ENCODE results near the gene ALOX12.

Gene ALOX12

DNA sequence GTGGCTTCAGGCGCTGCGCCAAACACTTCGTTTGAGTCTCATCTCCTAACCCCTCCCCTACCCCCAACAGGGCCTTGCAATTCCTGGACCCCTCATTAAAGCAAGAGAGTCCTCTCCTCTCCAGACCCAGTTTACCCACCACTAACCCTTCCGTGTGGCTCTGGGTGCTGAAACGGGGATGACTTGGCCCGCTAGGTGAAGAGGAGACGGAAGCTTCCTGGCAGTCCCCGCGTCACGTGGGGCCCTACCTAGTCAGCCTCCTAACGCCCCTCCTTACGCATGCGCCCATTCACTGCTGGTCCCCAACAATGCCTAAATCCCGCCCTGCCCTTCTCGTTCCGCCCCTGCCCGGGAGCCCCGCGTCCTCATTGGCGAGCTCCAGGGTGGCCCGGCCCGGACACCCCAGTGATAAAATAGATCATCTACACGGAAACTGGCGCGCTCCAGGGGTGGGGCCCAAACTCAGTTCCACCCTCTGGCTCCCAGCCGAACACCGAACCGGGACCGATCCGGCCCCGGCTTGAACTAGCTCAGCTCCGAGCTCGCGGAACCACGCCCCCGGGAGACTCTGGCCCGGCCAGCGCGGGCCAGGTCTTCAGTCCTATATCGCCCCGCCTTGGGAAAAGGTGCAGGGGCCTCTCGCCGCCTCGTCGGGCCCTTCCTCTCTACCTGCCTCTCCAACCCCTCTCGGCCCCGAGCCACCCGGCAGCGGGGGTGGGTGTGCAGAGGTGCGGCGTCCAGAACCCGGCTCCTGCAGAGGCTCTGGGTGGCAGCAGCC, 39.9 kb downstream of the ALOX12 start, which contains the start of gene SLC16A13:
SLC16A13 (plus strand) TSS at position 425 of the 778 bp plus-strand sequence. CDS start 368 bp downstream, outside the sequence.
- H2AFZ ChIP-seq (ENCODE audit: low read length), result peak within 1 kb of the TSS; percentile 21; the same call in 1 of the 2 replicates
- no peaks in the 10 kb centered on the region for H4K20me1 ChIP-seq (ENCODE audit: insufficient read depth, low read length)
- TF ChIP-seq, protein P1, sequence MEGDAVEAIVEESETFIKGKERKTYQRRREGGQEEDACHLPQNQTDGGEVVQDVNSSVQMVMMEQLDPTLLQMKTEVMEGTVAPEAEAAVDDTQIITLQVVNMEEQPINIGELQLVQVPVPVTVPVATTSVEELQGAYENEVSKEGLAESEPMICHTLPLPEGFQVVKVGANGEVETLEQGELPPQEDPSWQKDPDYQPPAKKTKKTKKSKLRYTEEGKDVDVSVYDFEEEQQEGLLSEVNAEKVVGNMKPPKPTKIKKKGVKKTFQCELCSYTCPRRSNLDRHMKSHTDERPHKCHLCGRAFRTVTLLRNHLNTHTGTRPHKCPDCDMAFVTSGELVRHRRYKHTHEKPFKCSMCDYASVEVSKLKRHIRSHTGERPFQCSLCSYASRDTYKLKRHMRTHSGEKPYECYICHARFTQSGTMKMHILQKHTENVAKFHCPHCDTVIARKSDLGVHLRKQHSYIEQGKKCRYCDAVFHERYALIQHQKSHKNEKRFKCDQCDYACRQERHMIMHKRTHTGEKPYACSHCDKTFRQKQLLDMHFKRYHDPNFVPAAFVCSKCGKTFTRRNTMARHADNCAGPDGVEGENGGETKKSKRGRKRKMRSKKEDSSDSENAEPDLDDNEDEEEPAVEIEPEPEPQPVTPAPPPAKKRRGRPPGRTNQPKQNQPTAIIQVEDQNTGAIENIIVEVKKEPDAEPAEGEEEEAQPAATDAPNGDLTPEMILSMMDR (IDR thresholded peaks at IDR 0.05; ENCODE audit: low read length), result no peak
- TF ChIP-seq EZH2 (IDR thresholded peaks at IDR 0.05; ENCODE audit: borderline replicate concordance, low read length), result no peak
- peak within 1 kb of the TSS; percentile 75 for H3K4me3 ChIP-seq (ENCODE audit: low read depth, low read length, poor library complexity, severe bottlenecking)
- H3K9ac ChIP-seq (ENCODE audit: low read length), result peak within 1 kb of the TSS; percentile 83
- H3K36me3 ChIP-seq (ENCODE audit: insufficient read depth, low read length), result no peaks in the 10 kb centered on the region; the same call in 1 of the 2 replicates
- H3K27me3 ChIP-seq (ENCODE audit: insufficient read depth, low read length), result no peaks in the 10 kb centered on the region
- H3K79me2 ChIP-seq (ENCODE audit: insufficient read depth, low read length), result no peaks in the 10 kb centered on the region
- H3K9me2 ChIP-seq (ENCODE audit: low read depth, low read length), result no peaks in the 10 kb centered on the region
- H3K4me2 ChIP-seq (ENCODE audit: low read length), result peak within 1 kb of the TSS; percentile 90
- peaks cover 19% of the 10 kb centered on the region for H3K4me1 ChIP-seq (ENCODE audit: insufficient read depth, low read length, severe bottlenecking)
- peak within 1 kb of the TSS; percentile 58 for H3K27ac ChIP-seq (ENCODE audit: low read depth, low read length, poor library complexity, severe bottlenecking)
- no peaks in the 10 kb centered on the region for H3F3A ChIP-seq (ENCODE audit: insufficient read depth, low read length)
- H3K9me3 ChIP-seq (ENCODE audit: low read length), result no peaks in the 10 kb centered on the region

DNA sequence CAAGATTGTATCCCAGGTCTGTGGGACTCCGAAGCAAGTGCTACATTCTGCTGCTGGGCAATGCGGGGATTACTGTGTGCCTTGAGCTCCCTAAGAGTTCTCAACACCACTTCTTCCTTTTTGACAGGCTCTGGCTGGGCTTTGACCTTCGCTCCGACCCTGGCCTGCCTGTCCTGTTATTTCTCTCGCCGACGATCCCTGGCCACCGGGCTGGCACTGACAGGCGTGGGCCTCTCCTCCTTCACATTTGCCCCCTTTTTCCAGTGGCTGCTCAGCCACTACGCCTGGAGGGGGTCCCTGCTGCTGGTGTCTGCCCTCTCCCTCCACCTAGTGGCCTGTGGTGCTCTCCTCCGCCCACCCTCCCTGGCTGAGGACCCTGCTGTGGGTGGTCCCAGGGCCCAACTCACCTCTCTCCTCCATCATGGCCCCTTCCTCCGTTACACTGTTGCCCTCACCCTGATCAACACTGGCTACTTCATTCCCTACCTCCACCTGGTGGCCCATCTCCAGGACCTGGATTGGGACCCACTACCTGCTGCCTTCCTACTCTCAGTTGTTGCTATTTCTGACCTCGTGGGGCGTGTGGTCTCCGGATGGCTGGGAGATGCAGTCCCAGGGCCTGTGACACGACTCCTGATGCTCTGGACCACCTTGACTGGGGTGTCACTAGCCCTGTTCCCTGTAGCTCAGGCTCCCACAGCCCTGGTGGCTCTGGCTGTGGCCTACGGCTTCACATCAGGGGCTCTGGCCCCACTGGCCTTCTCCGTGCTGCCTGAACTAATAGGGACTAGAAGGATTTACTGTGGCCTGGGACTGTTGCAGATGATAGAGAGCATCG, 42.4 kb downstream of the ALOX12 start:
- TF ChIP-seq, protein P1 (IDR thresholded peaks at IDR 0.05; ENCODE audit: low read length), result no peak; the same call in 1 of the 2 replicates
- no peak for TF ChIP-seq EZH2 (IDR thresholded peaks at IDR 0.05; ENCODE audit: borderline replicate concordance, low read length)

DNA sequence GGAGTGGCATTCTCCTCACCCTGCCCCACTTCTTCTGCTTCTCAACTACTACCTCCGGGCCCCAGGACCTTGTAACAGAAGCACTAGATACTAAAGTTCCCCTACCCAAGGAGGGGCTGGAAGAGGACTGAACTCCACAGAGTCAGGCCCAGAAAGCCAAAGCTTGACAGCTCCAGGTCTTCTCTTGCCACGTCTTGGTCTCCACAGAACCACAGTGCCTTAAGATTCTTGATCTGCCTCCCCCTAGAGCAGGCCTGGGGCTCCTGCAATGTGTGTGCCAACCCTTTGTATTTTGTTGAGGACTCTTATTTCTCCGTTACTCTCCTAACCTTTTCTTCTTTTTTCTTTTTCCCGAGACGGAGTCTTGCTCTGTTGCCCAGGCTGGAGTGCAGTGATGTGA, 44.0 kb downstream of the ALOX12 start:
- no peaks in the 10 kb centered on the region for H3K79me2 ChIP-seq (ENCODE audit: insufficient read depth, low read length)
- H3K4me1 ChIP-seq (ENCODE audit: insufficient read depth, low read length, severe bottlenecking), result peaks cover 29% of the 10 kb centered on the region
- H3K9ac ChIP-seq (ENCODE audit: low read length), result no peak overlapping the region
- H2AFZ ChIP-seq (ENCODE audit: low read length), result no peak overlapping the region
- no peak overlapping the region for H3K4me3 ChIP-seq (ENCODE audit: low read depth, low read length, poor library complexity, severe bottlenecking)
- no peak for TF ChIP-seq EZH2 (IDR thresholded peaks at IDR 0.05; ENCODE audit: borderline replicate concordance, low read length)
- TF ChIP-seq, protein P1 (IDR thresholded peaks at IDR 0.05; ENCODE audit: low read length), result no peak
- H3K9me2 ChIP-seq (ENCODE audit: low read depth, low read length), result no peaks in the 10 kb centered on the region
- H3K36me3 ChIP-seq (ENCODE audit: insufficient read depth, low read length), result no peaks in the 10 kb centered on the region; the same call in 1 of the 2 replicates
- H4K20me1 ChIP-seq (ENCODE audit: insufficient read depth, low read length), result no peaks in the 10 kb centered on the region
- H3K27me3 ChIP-seq (ENCODE audit: insufficient read depth, low read length), result no peaks in the 10 kb centered on the region
- H3K27ac ChIP-seq (ENCODE audit: low read depth, low read length, poor library complexity, severe bottlenecking), result no peak overlapping the region
- no peaks in the 10 kb centered on the region for H3K9me3 ChIP-seq (ENCODE audit: low read length)
- H3K4me2 ChIP-seq (ENCODE audit: low read length), result no peak overlapping the region
- H3F3A ChIP-seq (ENCODE audit: insufficient read depth, low read length), result no peaks in the 10 kb centered on the region

More for the DNA sequence above, 42.4 kb downstream of the ALOX12 start:
- no peaks in the 10 kb centered on the region for H3K9me3 ChIP-seq (ENCODE audit: low read length)
- H4K20me1 ChIP-seq (ENCODE audit: insufficient read depth, low read length), result no peaks in the 10 kb centered on the region
- H3K9me2 ChIP-seq (ENCODE audit: low read depth, low read length), result no peaks in the 10 kb centered on the region
- peaks cover 22% of the 10 kb centered on the region for H3K4me1 ChIP-seq (ENCODE audit: insufficient read depth, low read length, severe bottlenecking)
- H3K4me2 ChIP-seq (ENCODE audit: low read length), result no peak overlapping the region
- H3K27ac ChIP-seq (ENCODE audit: low read depth, low read length, poor library complexity, severe bottlenecking), result no peak overlapping the region
- no peaks in the 10 kb centered on the region for H3K79me2 ChIP-seq (ENCODE audit: insufficient read depth, low read length)
- H2AFZ ChIP-seq (ENCODE audit: low read length), result no peak overlapping the region
- no peak overlapping the region for H3K9ac ChIP-seq (ENCODE audit: low read length)
- H3K27me3 ChIP-seq (ENCODE audit: insufficient read depth, low read length), result no peaks in the 10 kb centered on the region
- no peaks in the 10 kb centered on the region for H3F3A ChIP-seq (ENCODE audit: insufficient read depth, low read length)
- H3K36me3 ChIP-seq (ENCODE audit: insufficient read depth, low read length), result no peaks in the 10 kb centered on the region; the same call in 1 of the 2 replicates
- H3K4me3 ChIP-seq (ENCODE audit: low read depth, low read length, poor library complexity, severe bottlenecking), result no peak overlapping the region

All from OCI-LY1 (cell line).